IMR-90 (cell line): Measurements from ENCODE around the gene SLC12A8. TPM values are rescaled to one million over a fixed set of nuclear protein-coding genes. Genes with fewer than 3 reads are reported as not detected.

ENCODE experiments used
- ATAC-seq: fragments of 200-7000 bp; cut with Tn5 transposase; 2 replicates; pipeline ENCODE4 v1.9.1; 2020; ENCODE audit warnings: low read depth, mild to moderate bottlenecking, moderate library complexity
- BruUV-seq: library from RNA; stranded (reverse); fragments of 400-500 nt; replicated peaks from 2 replicates; lab custom pipeline; 2021; lab: Mats Ljungman, UMichigan
- CTCF ChIA-PET: fragments of 300-600 bp; formaldehyde crosslinking; extraction: SDS; loops from one replicate; lab custom pipeline; 2021; ENCODE audit warnings: antibody characterized with exemption; lab: Yijun Ruan, JAX
- POLR2A ChIA-PET: fragments of 300-600 bp; sonication (Branson Sonifier 250); formaldehyde crosslinking; loops from one replicate; lab custom pipeline; 2022; ENCODE audit warnings: antibody characterized with exemption; ENCODE audit not compliant: unreplicated experiment; lab: Charles Lee
- DNase-seq: peaks from one replicate; pipeline ENCODE4 v3.0.0; 2013
- H2AFZ ChIP-seq: replicated peaks from 2 replicates; pipeline ENCODE3; 2013; ENCODE audit warnings: low read length, mild to moderate bottlenecking; ENCODE audit not compliant: poor library complexity
- H2AK5ac ChIP-seq: 2 replicates; pipeline ENCODE4 v1.6.1; 2013; ENCODE audit warnings: low read depth, low read length, inconsistent platforms
- H2AK9ac ChIP-seq: replicated peaks from 2 replicates; pipeline ENCODE3; 2013; ENCODE audit warnings: mild to moderate bottlenecking, low read depth, low read length, moderate library complexity; ENCODE audit not compliant: poor library complexity
- H2BK120ac ChIP-seq: 2 replicates; pipeline ENCODE4 v1.6.1; 2013; ENCODE audit warnings: low read depth, low read length, inconsistent platforms
- H2BK15ac ChIP-seq: 3 replicates; pipeline ENCODE4 v1.6.1; 2013; ENCODE audit warnings: low read depth, low read length, inconsistent platforms
- H2BK20ac ChIP-seq: 2 replicates; pipeline ENCODE4 v1.6.1; 2013; ENCODE audit warnings: low read depth, mild to moderate bottlenecking, inconsistent platforms, low read length, moderate library complexity
- H2BK5ac ChIP-seq: 2 replicates; pipeline ENCODE4 v1.6.1; 2013; ENCODE audit warnings: mild to moderate bottlenecking, low read depth, low read length, inconsistent platforms; ENCODE audit not compliant: poor library complexity, severe bottlenecking
- H3K14ac ChIP-seq: replicated peaks from 2 replicates; pipeline ENCODE4 v1.6.1; 2013; ENCODE audit warnings: low read depth, low read length, inconsistent platforms
- H3K18ac ChIP-seq: 2 replicates; pipeline ENCODE4 v1.6.1; 2013; ENCODE audit warnings: low read depth, low read length, control low read depth
- H3K23ac ChIP-seq: 2 replicates; pipeline ENCODE4 v1.6.1; 2013; ENCODE audit warnings: low read depth, low read length, inconsistent platforms
- H3K27ac ChIP-seq: 2 replicates; pipeline ENCODE4 v1.5.1; 2013; ENCODE audit warnings: mild to moderate bottlenecking, control low read depth, low read length; ENCODE audit not compliant: insufficient read depth
- H3K27me3 ChIP-seq: 2 replicates; pipeline ENCODE4 v1.6.1; 2013; ENCODE audit warnings: low read length; ENCODE audit not compliant: control insufficient read depth, insufficient read depth
- H3K36me3 ChIP-seq: 2 replicates; pipeline ENCODE4 v1.6.1; 2013; ENCODE audit warnings: low read length, mixed read lengths; ENCODE audit not compliant: control insufficient read depth, insufficient read depth
- H3K4ac ChIP-seq: 2 replicates; pipeline ENCODE4 v1.6.1; 2013; ENCODE audit warnings: low read depth, low read length, inconsistent platforms
- H3K4me1 ChIP-seq: 2 replicates; pipeline ENCODE4 v1.6.1; 2013; ENCODE audit warnings: low read length, mixed read lengths; ENCODE audit not compliant: control insufficient read depth, insufficient read depth
- H3K4me2 ChIP-seq: 2 replicates; pipeline ENCODE4 v1.6.1; 2013; ENCODE audit warnings: low read depth, mild to moderate bottlenecking, control low read depth, low read length, moderate library complexity
- H3K4me3 ChIP-seq: 2 replicates; pipeline ENCODE4 v1.5.1; 2013; ENCODE audit warnings: low read depth, mild to moderate bottlenecking, control low read depth, low read length, moderate library complexity; ENCODE audit not compliant: insufficient read depth
- H3K56ac ChIP-seq: 2 replicates; pipeline ENCODE4 v1.6.1; 2013; ENCODE audit warnings: low read length, inconsistent platforms; ENCODE audit not compliant: insufficient read depth; ENCODE audit errors: extremely low read depth
- H3K79me1 ChIP-seq, 2 experiments: 2 replicates each; pipeline ENCODE4 v1.6.1; 2013; ENCODE audit warnings: low read length in 2 of 2, inconsistent platforms in 1 of 2, low read depth in 1 of 2
- H3K9ac ChIP-seq: 2 replicates; pipeline ENCODE4 v1.6.1; 2013; ENCODE audit warnings: low read depth, low read length, control low read depth
- H3K9me1 ChIP-seq: 2 replicates; pipeline ENCODE4 v1.6.1; 2013; ENCODE audit warnings: low read length, inconsistent platforms; ENCODE audit not compliant: insufficient read depth
- H3K9me3 ChIP-seq: 2 replicates; pipeline ENCODE4 v1.6.1; 2013; ENCODE audit warnings: low read length; ENCODE audit not compliant: control insufficient read depth, insufficient read depth
- H4K20me1 ChIP-seq: 2 replicates; pipeline ENCODE4 v1.6.1; 2013; ENCODE audit warnings: low read length, inconsistent platforms; ENCODE audit not compliant: insufficient read depth
- H4K5ac ChIP-seq: 2 replicates; pipeline ENCODE4 v1.6.1; 2013; ENCODE audit warnings: mild to moderate bottlenecking, low read depth, low read length, control low read depth
- H4K8ac ChIP-seq, 2 experiments: 2 replicates each; pipeline ENCODE4 v1.6.1; 2013; ENCODE audit warnings: low read depth in 2 of 2, low read length in 2 of 2, control low read depth in 1 of 2, inconsistent platforms in 1 of 2
- H4K91ac ChIP-seq: 2 replicates; pipeline ENCODE4 v1.6.1; 2013; ENCODE audit warnings: low read depth, low read length, inconsistent platforms; ENCODE audit not compliant: insufficient read depth
- BHLHE40 ChIP-seq: fragments of 150-350 bp; IDR thresholded peaks from 2 replicates; pipeline ENCODE4 v1.6.1; 2016; ENCODE audit warnings: mild to moderate bottlenecking, low read depth, low read length
- FOS ChIP-seq: fragments of 150-350 bp; IDR thresholded peaks from 2 replicates; pipeline ENCODE4 v1.6.1; 2016; ENCODE audit warnings: low read depth, low read length
- MAFK ChIP-seq: IDR thresholded peaks from 2 replicates; pipeline ENCODE4 v1.6.1; 2012; ENCODE audit warnings: low read depth, low read length, improper control_type of control experiment
- MAZ ChIP-seq: IDR thresholded peaks from 2 replicates; pipeline ENCODE4 v1.6.1; 2012; ENCODE audit warnings: low read depth, mild to moderate bottlenecking, low read length, improper control_type of control experiment, moderate library complexity, borderline replicate concordance
- MXI1 ChIP-seq: IDR thresholded peaks from 2 replicates; pipeline ENCODE4 v1.6.1; 2012; ENCODE audit warnings: low read depth, mild to moderate bottlenecking, low read length, moderate library complexity, borderline replicate concordance
- NFE2L2 ChIP-seq: fragments of 150-350 bp; IDR thresholded peaks from 2 replicates; pipeline ENCODE4 v1.6.1; 2016; ENCODE audit warnings: low read depth, mild to moderate bottlenecking, low read length
- POLR2A ChIP-seq: IDR thresholded peaks from 2 replicates; pipeline ENCODE4 v1.6.1; 2012; ENCODE audit warnings: mild to moderate bottlenecking, low read depth, low read length
- RAD21 ChIP-seq: IDR thresholded peaks from 2 replicates; pipeline ENCODE4 v1.6.1; 2012; ENCODE audit warnings: low read length, improper control_type of control experiment
- RFX5 ChIP-seq: IDR thresholded peaks from 2 replicates; pipeline ENCODE4 v1.8.0; 2012; ENCODE audit warnings: low read depth, mild to moderate bottlenecking, low read length, moderate library complexity
- SMC3 ChIP-seq: fragments of 150-350 bp; IDR thresholded peaks from 2 replicates; pipeline ENCODE4 v1.6.1; 2016; ENCODE audit warnings: low read depth, mild to moderate bottlenecking, antibody characterized with exemption, low read length, moderate library complexity
- USF2 ChIP-seq: fragments of 150-350 bp; IDR thresholded peaks from 2 replicates; pipeline ENCODE4 v1.6.1; 2017; ENCODE audit warnings: mild to moderate bottlenecking, antibody characterized with exemption, low read length, low read depth
- WGBS, 2 experiments: methylation state at CpG; one replicate each; pipeline versions ENCODE4 v1.1.5 to v1.1.7; 2013; ENCODE audit warnings: missing lambda C conversion rate in 2 of 2; ENCODE audit not compliant: insufficient read length in 1 of 2; ENCODE audit errors: extremely low coverage in 2 of 2; 5-methylcytosine and 5-hydroxymethylcytosine counted together
- dilution Hi-C: fragments of 300-500 bp; cut with HindIII; formaldehyde crosslinking; loops from one replicate; pipeline ENCODE4 v1.14.3; 2018; ENCODE audit warnings: low sequenced_read_pairs; ENCODE audit not compliant: unreplicated experiment
- in situ Hi-C: fragments of 300-500 bp; cut with MboI; formaldehyde crosslinking; loops from 3 replicates; pipeline ENCODE4 v1.14.3; 2019; ENCODE audit warnings: low sequenced_read_pairs, inconsistent platforms, mixed read lengths
- intact Hi-C: fragments of 100-400 bp; cut with micrococcal nuclease; formaldehyde crosslinking; loops from 2 replicates; pipeline ENCODE4 v1.10.0; 2022
- polyA plus RNA-seq, 3 experiments: library from polyadenylated mRNA; depleted of rRNA; stranded (reverse); fragments of >200 nt; gene quantifications; 2 replicates each; pipeline ENCODE4 v1.2.3, GENCODE V29; 2012; ENCODE audit warnings: low replicate concordance in 1 of 3
- total RNA-seq: library from RNA; depleted of rRNA; stranded (reverse); fragments of >200 nt; gene quantifications from 2 replicates; pipeline ENCODE4 v1.2.3, GENCODE V29; 2012
- TF ChIP-seq, protein P1 (sequence below): fragments of 150-350 bp; IDR thresholded peaks from 2 replicates; pipeline ENCODE4 v1.6.1; 2016; ENCODE audit warnings: low read depth, mild to moderate bottlenecking, low read length, moderate library complexity, borderline replicate concordance
- TF ChIP-seq, protein P2 (sequence below): conservative IDR thresholded peaks from 2 replicates; pipeline ENCODE4 v1.5.1; 2012; ENCODE audit warnings: mild to moderate bottlenecking, low read depth, low read length, improper control_type of control experiment

Gene SLC12A8
- total and polyA plus RNA-seq, 2 of the 4 experiments (the other 2 are of a cell fraction), result 2.2 to 4.3 TPM

DNA sequence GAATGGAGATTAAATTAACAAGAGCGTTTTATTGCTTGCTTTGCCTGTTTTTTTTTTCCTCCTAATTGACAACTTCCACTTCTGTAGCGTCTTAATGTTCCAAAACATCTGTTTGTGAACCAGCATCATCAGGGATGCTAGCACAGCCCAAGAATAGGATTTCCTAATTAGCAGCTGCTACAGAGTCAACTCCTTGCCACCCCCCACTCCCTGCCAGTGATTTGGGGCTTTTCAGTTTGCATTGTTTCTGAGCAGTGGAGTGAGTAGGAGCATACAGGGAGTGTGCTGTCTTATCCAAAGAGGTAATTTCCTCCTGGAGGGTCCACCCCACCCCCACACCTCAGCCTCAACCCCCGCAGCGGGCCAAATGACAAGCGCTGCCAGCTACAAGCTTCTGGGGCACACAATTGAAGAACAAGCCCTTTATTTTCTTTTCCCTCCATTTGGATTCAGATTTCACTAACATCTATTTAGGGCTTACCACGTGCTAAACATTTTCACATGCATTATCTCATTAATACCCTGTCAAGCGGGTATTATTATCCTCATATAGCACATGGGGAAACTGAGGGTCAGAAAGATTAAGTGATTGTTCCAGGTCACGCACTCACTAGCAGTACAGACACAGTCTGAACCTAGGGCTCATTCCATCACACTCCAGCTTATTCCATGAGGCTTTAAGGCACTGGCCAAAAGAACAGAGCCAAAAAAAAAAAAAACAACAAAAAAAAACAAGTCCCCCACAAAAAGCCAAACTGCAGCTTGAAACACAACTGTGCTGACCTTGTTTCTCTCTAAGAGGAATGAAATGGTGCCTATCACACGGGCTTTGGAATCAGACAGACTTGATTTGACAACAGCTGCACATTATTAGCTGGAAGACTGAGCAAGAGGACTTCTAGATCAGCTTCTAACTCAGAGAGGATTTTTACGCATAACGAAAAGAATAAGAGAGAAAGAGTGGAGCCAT is 173.1 kb downstream of the SLC12A8 start:
- H2AFZ ChIP-seq, result no peak overlapping the region
- intact Hi-C loops, result no loop called here
- CTCF ChIA-PET, result interaction anchor here (0.7 kb wide), 2 partner anchors 13 to 66 kb away, joined by 3 read pairs; no protein-coding TSS in a partner anchor
- H3K27ac ChIP-seq, result no peak overlapping the region
- H3K4me1 ChIP-seq, result peaks cover 31% of the 10 kb centered on the region
- no peak for ATAC-seq
- no peak overlapping the region for H2AK5ac ChIP-seq
- in situ Hi-C loops, result loop anchor here (10.0 kb wide), 1 partner anchor 395 kb away; no protein-coding TSS in a partner anchor
- peak overlapping the region; percentile 68 for H2AK9ac ChIP-seq
- no peak overlapping the region for H2BK5ac ChIP-seq
- peaks cover 71% of the 10 kb centered on the region for H4K20me1 ChIP-seq
- WGBS, 2 experiments, result 37% methylated on average over 4 of the region's 11 CpGs; no CpG with 5 or more reads in 1 of the 2 experiments
- peak overlapping the region; percentile 68 for H3K23ac ChIP-seq
- H2BK15ac ChIP-seq, result no peak overlapping the region
- BruUV-seq, result no TSS peak
- no peak overlapping the region for H3K56ac ChIP-seq
- H4K5ac ChIP-seq, result no peak overlapping the region
- no peak overlapping the region for H4K91ac ChIP-seq
- H3K79me1 ChIP-seq, result peaks cover 21 to 76% of the 10 kb centered on the region in 2 experiments
- dilution Hi-C loops, result no loop called here
- H2BK120ac ChIP-seq, result no peak overlapping the region
- POLR2A ChIA-PET, result interaction anchor here (0.7 kb wide), 1 partner anchor 582 kb away, joined by 14 read pairs; no protein-coding TSS in a partner anchor
- no peak overlapping the region for H3K4ac ChIP-seq
- H3K14ac ChIP-seq, result peak overlapping the region; percentile 70
- no peak overlapping the region for H3K18ac ChIP-seq
- no peaks in the 10 kb centered on the region for H3K27me3 ChIP-seq
- no peak overlapping the region; the same call in none of the 2 replicates for H3K4me2 ChIP-seq
- H3K9ac ChIP-seq, result no peak overlapping the region
- H4K8ac ChIP-seq, result no peak overlapping the region
- H3K36me3 ChIP-seq, result peaks cover 7% of the 10 kb centered on the region; the same call in 1 of the 2 replicates
- peaks cover 15% of the 10 kb centered on the region for H3K9me1 ChIP-seq
- no peak overlapping the region for H2BK20ac ChIP-seq
- no peaks in the 10 kb centered on the region for H3K9me3 ChIP-seq
- DNase-seq, result no peak
- no peak overlapping the region for H3K4me3 ChIP-seq
- TF ChIP-seq POLR2A (no peak), MAFK (no peak), USF2 (no peak), NFE2L2 (no peak), FOS (no peak), BHLHE40 (no peak), RAD21 (no peak), MXI1 (no peak), MAZ (no peak), SMC3 (no peak), RFX5 (no peak)
- TF ChIP-seq, protein P1, sequence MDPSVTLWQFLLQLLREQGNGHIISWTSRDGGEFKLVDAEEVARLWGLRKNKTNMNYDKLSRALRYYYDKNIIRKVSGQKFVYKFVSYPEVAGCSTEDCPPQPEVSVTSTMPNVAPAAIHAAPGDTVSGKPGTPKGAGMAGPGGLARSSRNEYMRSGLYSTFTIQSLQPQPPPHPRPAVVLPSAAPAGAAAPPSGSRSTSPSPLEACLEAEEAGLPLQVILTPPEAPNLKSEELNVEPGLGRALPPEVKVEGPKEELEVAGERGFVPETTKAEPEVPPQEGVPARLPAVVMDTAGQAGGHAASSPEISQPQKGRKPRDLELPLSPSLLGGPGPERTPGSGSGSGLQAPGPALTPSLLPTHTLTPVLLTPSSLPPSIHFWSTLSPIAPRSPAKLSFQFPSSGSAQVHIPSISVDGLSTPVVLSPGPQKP, result no peak
- TF ChIP-seq, protein P2, sequence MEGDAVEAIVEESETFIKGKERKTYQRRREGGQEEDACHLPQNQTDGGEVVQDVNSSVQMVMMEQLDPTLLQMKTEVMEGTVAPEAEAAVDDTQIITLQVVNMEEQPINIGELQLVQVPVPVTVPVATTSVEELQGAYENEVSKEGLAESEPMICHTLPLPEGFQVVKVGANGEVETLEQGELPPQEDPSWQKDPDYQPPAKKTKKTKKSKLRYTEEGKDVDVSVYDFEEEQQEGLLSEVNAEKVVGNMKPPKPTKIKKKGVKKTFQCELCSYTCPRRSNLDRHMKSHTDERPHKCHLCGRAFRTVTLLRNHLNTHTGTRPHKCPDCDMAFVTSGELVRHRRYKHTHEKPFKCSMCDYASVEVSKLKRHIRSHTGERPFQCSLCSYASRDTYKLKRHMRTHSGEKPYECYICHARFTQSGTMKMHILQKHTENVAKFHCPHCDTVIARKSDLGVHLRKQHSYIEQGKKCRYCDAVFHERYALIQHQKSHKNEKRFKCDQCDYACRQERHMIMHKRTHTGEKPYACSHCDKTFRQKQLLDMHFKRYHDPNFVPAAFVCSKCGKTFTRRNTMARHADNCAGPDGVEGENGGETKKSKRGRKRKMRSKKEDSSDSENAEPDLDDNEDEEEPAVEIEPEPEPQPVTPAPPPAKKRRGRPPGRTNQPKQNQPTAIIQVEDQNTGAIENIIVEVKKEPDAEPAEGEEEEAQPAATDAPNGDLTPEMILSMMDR, result no peak
